Measurements from ENCODE around the gene TNFRSF11A.

The TNFRSF11A gene

DNA sequence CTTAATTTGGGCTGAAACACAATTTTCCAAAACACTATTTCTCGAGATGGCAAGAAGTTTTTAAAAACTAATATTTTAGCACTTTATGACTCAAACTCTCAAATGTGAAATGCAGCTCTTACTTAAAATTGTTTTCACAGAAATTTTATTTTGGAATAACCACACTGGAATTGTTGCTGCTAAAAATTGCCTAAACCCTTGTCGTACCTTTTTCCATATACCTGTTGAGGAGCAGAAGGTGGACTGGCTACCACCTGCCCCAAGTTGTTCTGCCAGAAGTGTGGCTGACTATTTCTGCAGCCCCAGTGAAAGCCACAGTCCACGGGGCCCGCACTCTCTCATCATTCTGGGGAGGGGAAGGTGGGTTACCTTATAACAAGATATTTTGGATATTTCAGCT is 23.4 kb downstream of the TNFRSF11A start:
- H3K36me3 ChIP-seq (ENCODE audit: insufficient read depth, low read length): no peaks in the 10 kb centered on the region
- no peaks in the 10 kb centered on the region for H3K27me3 ChIP-seq (ENCODE audit: insufficient read depth, low read length)
- peaks cover 21% of the 10 kb centered on the region for H3K4me1 ChIP-seq (ENCODE audit: insufficient read depth, low read length)
- no peak overlapping the region for H3K27ac ChIP-seq (ENCODE audit: low read depth, low read length)
- 84% methylated on average over 4 of the region's 4 CpGs for WGBS
- no peak overlapping the region for H3K4me3 ChIP-seq (ENCODE audit: low read length)
- H3K9ac ChIP-seq (ENCODE audit: low read depth, low read length): no peak overlapping the region
- H3K9me3 ChIP-seq (ENCODE audit: insufficient read depth, low read depth, low read length): no peaks in the 10 kb centered on the region

DNA sequence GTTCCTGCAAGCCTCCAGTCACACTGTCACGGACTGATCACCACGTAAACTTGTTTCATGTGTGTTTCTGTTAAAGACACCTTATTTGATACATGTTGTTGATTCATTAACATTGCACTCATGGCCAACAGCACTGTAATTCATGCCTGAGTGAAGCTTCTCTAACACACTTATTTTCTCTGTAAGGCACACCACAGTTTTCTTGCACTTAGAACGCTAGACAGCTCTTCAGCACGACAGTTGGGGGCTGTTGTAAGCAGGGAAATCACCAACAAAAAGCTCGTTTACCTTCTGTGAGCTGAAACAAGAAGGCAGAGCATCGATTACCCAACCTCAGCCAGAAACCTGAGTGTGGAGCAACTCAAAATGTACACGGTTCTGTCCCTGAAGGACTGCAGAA is 28.1 kb downstream of the TNFRSF11A start:
- Histone ChIP-seq H3K27ac (ENCODE audit: low read depth, low read length) (no peak overlapping the region), H3K9ac (ENCODE audit: low read depth, low read length) (no peak overlapping the region), H3K36me3 (ENCODE audit: insufficient read depth, low read length) (0 out of 2 replicates have a peak, but pooled peaks cover under 1% of the 10 kb centered on the region), H3K4me1 (ENCODE audit: insufficient read depth, low read length) (peaks cover 7% of the 10 kb centered on the region; the same call in 1 of the 2 replicates), H3K27me3 (ENCODE audit: insufficient read depth, low read length) (no peaks in the 10 kb centered on the region), H3K9me3 (ENCODE audit: insufficient read depth, low read depth, low read length) (no peaks in the 10 kb centered on the region), H3K4me3 (ENCODE audit: low read length) (no peak overlapping the region)
- 89% methylated on average over 7 of the region's 7 CpGs for WGBS

DNA sequence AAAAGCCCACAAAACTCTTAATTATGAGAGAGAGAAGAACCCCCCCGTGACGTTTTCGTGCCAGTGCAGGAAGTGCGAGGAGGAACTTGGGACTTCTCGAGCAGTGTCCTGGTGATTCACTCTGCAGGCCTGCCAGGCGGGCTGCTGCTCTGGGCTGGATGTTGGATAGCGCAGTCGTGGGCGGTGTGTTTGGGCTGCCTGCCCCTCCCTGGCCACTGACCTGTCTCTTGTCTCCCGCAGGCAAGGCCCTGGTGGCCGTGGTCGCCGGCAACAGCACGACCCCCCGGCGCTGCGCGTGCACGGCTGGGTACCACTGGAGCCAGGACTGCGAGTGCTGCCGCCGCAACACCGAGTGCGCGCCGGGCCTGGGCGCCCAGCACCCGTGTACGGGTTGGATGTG is 29.0 kb downstream of the TNFRSF11A start:
- 94% methylated on average over 29 of the region's 29 CpGs for whole genome bisulfite sequencing
- no peak overlapping the region for H3K4me3 ChIP-seq (ENCODE audit: low read length)

GRCh38 chr18:62357079-62357719 is 32.1 kb downstream of the TNFRSF11A start:
- Histone ChIP-seq H3K36me3 (ENCODE audit: insufficient read depth, low read length) (0 out of 2 replicates have a peak, but pooled peaks cover 4% of the 10 kb centered on the region), H3K9me3 (ENCODE audit: insufficient read depth, low read depth, low read length) (no peaks in the 10 kb centered on the region), H3K9ac (ENCODE audit: low read depth, low read length) (no peak overlapping the region), H3K27ac (ENCODE audit: low read depth, low read length) (no peak overlapping the region), H3K4me1 (ENCODE audit: insufficient read depth, low read length) (peaks cover 7% of the 10 kb centered on the region; the same call in 1 of the 2 replicates), H3K4me3 (ENCODE audit: low read length) (no peak overlapping the region), H3K27me3 (ENCODE audit: insufficient read depth, low read length) (no peaks in the 10 kb centered on the region)
- 94% methylated on average over 5 of the region's 5 CpGs for WGBS

More for the DNA sequence above, 29.0 kb downstream of the TNFRSF11A start:
- no peaks in the 10 kb centered on the region for H3K27me3 ChIP-seq (ENCODE audit: insufficient read depth, low read length)
- no peak overlapping the region for H3K27ac ChIP-seq (ENCODE audit: low read depth, low read length)
- peaks cover 7% of the 10 kb centered on the region; the same call in 1 of the 2 replicates for H3K4me1 ChIP-seq (ENCODE audit: insufficient read depth, low read length)
- 0 out of 2 replicates have a peak, but pooled peaks cover 4% of the 10 kb centered on the region for H3K36me3 ChIP-seq (ENCODE audit: insufficient read depth, low read length)
- no peaks in the 10 kb centered on the region for H3K9me3 ChIP-seq (ENCODE audit: insufficient read depth, low read depth, low read length)
- H3K9ac ChIP-seq (ENCODE audit: low read depth, low read length): no peak overlapping the region

- Histone ChIP-seq H3K9me3 (ENCODE audit: insufficient read depth, low read depth, low read length) (no peaks in the 10 kb centered on the region), H3K9ac (ENCODE audit: low read depth, low read length) (no peak overlapping the region), H3K36me3 (ENCODE audit: insufficient read depth, low read length) (0 out of 2 replicates have a peak, but pooled peaks cover 4% of the 10 kb centered on the region), H3K27ac (ENCODE audit: low read depth, low read length) (no peak overlapping the region), H3K4me1 (ENCODE audit: insufficient read depth, low read length) (no peaks in the 10 kb centered on the region), H3K27me3 (ENCODE audit: insufficient read depth, low read length) (no peaks in the 10 kb centered on the region), H3K4me3 (ENCODE audit: low read length) (no peak overlapping the region)
- 93% methylated on average over 2 of the region's 2 CpGs for whole genome bisulfite sequencing
Observed at GRCh38 chr18:62360805-62361204, 35.7 kb downstream of the TNFRSF11A start.

DNA sequence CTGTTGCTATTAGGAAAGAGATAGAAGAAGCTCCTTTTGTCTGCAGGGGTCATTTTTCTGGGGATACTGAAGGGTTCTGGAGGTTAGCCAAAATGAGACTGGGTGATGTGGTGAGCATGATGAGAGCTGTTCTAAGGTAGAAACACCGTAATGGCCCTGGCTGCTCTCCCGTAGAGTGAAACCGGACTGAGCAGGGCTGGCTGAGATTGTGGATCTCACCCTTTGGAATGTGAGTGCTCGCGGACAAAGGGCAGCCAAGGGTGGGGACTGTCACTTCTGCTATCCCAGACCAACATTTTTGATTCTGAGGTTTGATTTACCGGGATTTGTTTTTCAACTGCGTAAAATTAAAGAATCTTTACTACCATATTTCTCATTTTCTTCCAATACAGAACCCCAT is 36.2 kb downstream of the TNFRSF11A start:
- no peaks in the 10 kb centered on the region for H3K9me3 ChIP-seq (ENCODE audit: insufficient read depth, low read depth, low read length)
- no peaks in the 10 kb centered on the region for H3K4me1 ChIP-seq (ENCODE audit: insufficient read depth, low read length)
- 95% methylated on average over 7 of the region's 7 CpGs for WGBS
- H3K27me3 ChIP-seq (ENCODE audit: insufficient read depth, low read length): no peaks in the 10 kb centered on the region
- no peak overlapping the region for H3K9ac ChIP-seq (ENCODE audit: low read depth, low read length)
- 0 out of 2 replicates have a peak, but pooled peaks cover 4% of the 10 kb centered on the region for H3K36me3 ChIP-seq (ENCODE audit: insufficient read depth, low read length)
- H3K27ac ChIP-seq (ENCODE audit: low read depth, low read length): no peak overlapping the region
- H3K4me3 ChIP-seq (ENCODE audit: low read length): no peak overlapping the region

GRCh38 chr18:62364558-62364957 is 39.4 kb downstream of the TNFRSF11A start:
- H3K4me3 ChIP-seq (ENCODE audit: low read length): no peak overlapping the region
- H3K4me1 ChIP-seq (ENCODE audit: insufficient read depth, low read length): peaks cover 3% of the 10 kb centered on the region
- no peak overlapping the region for H3K27ac ChIP-seq (ENCODE audit: low read depth, low read length)
- H3K9ac ChIP-seq (ENCODE audit: low read depth, low read length): no peak overlapping the region
- WGBS: 93% methylated on average over 5 of the region's 5 CpGs
- H3K27me3 ChIP-seq (ENCODE audit: insufficient read depth, low read length): no peaks in the 10 kb centered on the region
- H3K9me3 ChIP-seq (ENCODE audit: insufficient read depth, low read depth, low read length): no peaks in the 10 kb centered on the region
- H3K36me3 ChIP-seq (ENCODE audit: insufficient read depth, low read length): no peaks in the 10 kb centered on the region

- Histone ChIP-seq H3K4me3 (ENCODE audit: low read length) (no peak overlapping the region), H3K4me1 (ENCODE audit: insufficient read depth, low read length) (peaks cover 3% of the 10 kb centered on the region), H3K9me3 (ENCODE audit: insufficient read depth, low read depth, low read length) (no peaks in the 10 kb centered on the region), H3K27me3 (ENCODE audit: insufficient read depth, low read length) (no peaks in the 10 kb centered on the region), H3K27ac (ENCODE audit: low read depth, low read length) (no peak overlapping the region), H3K9ac (ENCODE audit: low read depth, low read length) (no peak overlapping the region), H3K36me3 (ENCODE audit: insufficient read depth, low read length) (no peaks in the 10 kb centered on the region)
- 73% methylated on average over 2 of the region's 2 CpGs for WGBS
Observed at GRCh38 chr18:62365420-62365819, 40.3 kb downstream of the TNFRSF11A start.

DNA sequence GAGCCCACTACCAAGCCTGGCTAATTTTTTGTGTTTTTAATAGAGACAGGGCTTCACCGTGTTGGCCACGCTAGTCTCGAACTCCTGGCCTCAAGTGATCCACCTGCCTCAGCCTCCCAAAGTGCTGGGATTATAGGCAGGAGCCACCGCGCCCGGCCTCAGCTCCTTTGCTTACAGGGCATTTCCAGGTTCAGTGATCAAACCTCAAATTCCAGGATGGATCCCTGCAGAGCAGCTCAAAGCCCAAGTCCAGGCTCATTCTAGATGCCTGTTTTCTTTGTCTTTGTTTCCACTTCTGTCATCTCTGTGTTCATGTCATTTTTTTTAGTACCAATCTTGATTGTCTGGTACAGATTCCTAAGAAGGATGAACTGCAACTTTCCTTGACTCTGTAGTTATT is 41.9 kb downstream of the TNFRSF11A start:
- no peaks in the 10 kb centered on the region for H3K36me3 ChIP-seq (ENCODE audit: insufficient read depth, low read length)

DNA sequence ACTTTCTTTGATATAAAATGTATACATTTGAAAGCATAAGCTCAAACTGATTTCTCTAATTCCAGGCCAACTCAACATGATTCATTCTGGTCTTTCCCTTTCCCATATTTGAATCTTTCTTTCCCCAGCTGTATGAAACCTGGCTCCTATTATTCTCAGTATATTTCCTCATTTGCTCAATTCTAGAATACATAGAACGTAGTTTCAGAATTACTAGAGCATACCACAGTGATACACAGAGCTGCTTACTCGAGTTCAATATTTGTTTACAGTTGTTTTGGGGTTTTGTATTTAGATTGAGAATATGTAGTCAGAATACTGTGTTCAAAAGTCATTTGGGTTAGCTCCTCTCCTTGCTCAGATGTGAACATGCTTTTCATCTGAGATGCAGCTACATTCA is 43.0 kb downstream of the TNFRSF11A start:
- Histone ChIP-seq H3K27ac (ENCODE audit: low read depth, low read length) (no peak overlapping the region), H3K4me3 (ENCODE audit: low read length) (no peak overlapping the region), H3K9me3 (ENCODE audit: insufficient read depth, low read depth, low read length) (no peaks in the 10 kb centered on the region), H3K27me3 (ENCODE audit: insufficient read depth, low read length) (no peaks in the 10 kb centered on the region), H3K4me1 (ENCODE audit: insufficient read depth, low read length) (peaks cover 3% of the 10 kb centered on the region), H3K36me3 (ENCODE audit: insufficient read depth, low read length) (no peaks in the 10 kb centered on the region), H3K9ac (ENCODE audit: low read depth, low read length) (no peak overlapping the region)
- 100% methylated on average over 2 of the region's 2 CpGs for WGBS

More for the DNA sequence above, 41.9 kb downstream of the TNFRSF11A start:
- H3K27ac ChIP-seq (ENCODE audit: low read depth, low read length): no peak overlapping the region
- no peak overlapping the region for H3K4me3 ChIP-seq (ENCODE audit: low read length)
- H3K27me3 ChIP-seq (ENCODE audit: insufficient read depth, low read length): no peaks in the 10 kb centered on the region
- H3K9ac ChIP-seq (ENCODE audit: low read depth, low read length): no peak overlapping the region
- no peaks in the 10 kb centered on the region for H3K9me3 ChIP-seq (ENCODE audit: insufficient read depth, low read depth, low read length)
- H3K4me1 ChIP-seq (ENCODE audit: insufficient read depth, low read length): peaks cover 3% of the 10 kb centered on the region
- WGBS: 79% methylated on average over 6 of the region's 6 CpGs

- WGBS: 88% methylated on average over 9 of the region's 9 CpGs
- Histone ChIP-seq H3K4me3 (ENCODE audit: low read length) (no peak overlapping the region), H3K27me3 (ENCODE audit: insufficient read depth, low read length) (no peaks in the 10 kb centered on the region), H3K27ac (ENCODE audit: low read depth, low read length) (no peak overlapping the region), H3K4me1 (ENCODE audit: insufficient read depth, low read length) (peaks cover 10% of the 10 kb centered on the region), H3K9me3 (ENCODE audit: insufficient read depth, low read depth, low read length) (no peaks in the 10 kb centered on the region), H3K36me3 (ENCODE audit: insufficient read depth, low read length) (no peaks in the 10 kb centered on the region), H3K9ac (ENCODE audit: low read depth, low read length) (no peak overlapping the region)
Observed at GRCh38 chr18:62369129-62369644, 44.1 kb downstream of the TNFRSF11A start.

All from HUES64 (cell line).